ENCODE data around the gene SPEF1.

GRCh38 chr20:3728354-3728753, 52.9 kb downstream of the SPEF1 start:
- TF ChIP-seq ZNF384 (IDR thresholded peaks at IDR 0.05; ENCODE audit: borderline replicate concordance, low read depth, low read length) (no peak), IRF5 (IDR thresholded peaks at IDR 0.05; ENCODE audit: borderline replicate concordance) (no peak), EP300 (IDR thresholded peaks at IDR 0.05; ENCODE audit: borderline replicate concordance in 1 of 2, control insufficient read depth in 1 of 2, low read depth in 2 of 2, low read length in 2 of 2) (no peak), CTCF (IDR thresholded peaks at IDR 0.05 in 2 of 3, conservative IDR thresholded peaks at IDR 0.05 in 1 of 3; ENCODE audit: control insufficient read depth in 2 of 3, extremely low read depth in 1 of 3, insufficient read depth in 1 of 3, low read depth in 3 of 3, low read length in 3 of 3) (no peak), ZSCAN29 (IDR thresholded peaks at IDR 0.05) (no peak), SMAD1 (IDR thresholded peaks at IDR 0.05; ENCODE audit: low read depth, partially characterized antibody) (no peak), EZH2 (IDR thresholded peaks at IDR 0.05; ENCODE audit: borderline replicate concordance, control insufficient read depth, low read depth, low read length) (no peak)
